Germinal center (tissue), 1 donor: ENCODE results near the gene PPP1R1B.

Source experiments
- DNase-seq: peaks from one replicate; pipeline ENCODE4 v3.0.0; 2012; ENCODE audit warnings: mixed read lengths, low spot score

PPP1R1B gene

DNA sequence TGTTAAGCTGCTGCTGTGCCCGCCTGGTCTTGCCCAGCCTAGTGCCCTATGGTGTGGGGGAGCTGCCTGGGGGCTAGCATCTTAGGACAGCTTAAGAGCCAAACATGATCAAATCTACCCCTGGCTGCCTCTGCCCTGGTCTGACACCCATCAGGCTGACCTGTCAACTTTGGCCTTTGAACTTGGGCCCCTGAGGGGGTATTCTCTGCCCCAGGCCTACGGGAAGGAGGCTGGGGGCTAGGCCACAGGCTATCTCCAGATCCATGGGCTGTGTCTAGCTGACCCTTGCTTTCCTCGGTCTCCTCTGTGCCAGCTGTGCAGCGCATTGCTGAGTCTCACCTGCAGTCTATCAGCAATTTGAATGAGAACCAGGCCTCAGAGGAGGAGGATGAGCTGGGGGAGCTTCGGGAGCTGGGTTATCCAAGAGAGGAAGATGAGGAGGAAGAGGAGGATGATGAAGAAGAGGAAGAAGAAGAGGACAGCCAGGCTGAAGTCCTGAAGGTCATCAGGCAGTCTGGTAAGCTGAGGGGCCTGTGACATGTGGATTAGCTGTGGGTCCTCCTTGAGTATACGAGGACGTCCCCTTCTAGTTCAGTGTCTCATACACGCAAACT lies 6.9 kb downstream of the PPP1R1B start:
- DNase-seq = no peak

DNA sequence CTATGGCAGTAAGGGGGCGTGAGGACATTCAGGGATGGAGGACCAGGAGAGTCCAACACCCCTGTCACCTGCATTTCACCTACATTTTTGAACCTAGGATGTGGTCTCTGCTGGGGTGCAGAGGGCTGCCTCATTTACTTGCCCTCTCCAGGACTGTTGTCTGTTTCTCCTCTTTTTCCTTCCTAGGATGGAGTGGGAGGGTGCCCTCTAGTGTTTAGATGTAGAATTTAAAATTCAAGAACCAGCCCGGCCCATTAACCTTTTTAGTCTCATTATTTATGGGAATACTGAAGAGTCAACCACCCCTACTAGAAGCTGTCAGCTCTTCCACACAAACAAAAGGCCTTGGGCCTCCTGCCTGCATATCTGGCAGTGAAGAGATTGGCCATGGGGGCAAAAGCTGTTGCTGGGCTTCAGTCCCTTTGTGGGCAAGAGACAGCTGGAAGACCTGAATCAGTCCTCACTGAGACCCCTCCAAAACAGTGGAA lies 7.7 kb downstream of the PPP1R1B start:
- peak; percentile 49 for DNase-seq

DNA sequence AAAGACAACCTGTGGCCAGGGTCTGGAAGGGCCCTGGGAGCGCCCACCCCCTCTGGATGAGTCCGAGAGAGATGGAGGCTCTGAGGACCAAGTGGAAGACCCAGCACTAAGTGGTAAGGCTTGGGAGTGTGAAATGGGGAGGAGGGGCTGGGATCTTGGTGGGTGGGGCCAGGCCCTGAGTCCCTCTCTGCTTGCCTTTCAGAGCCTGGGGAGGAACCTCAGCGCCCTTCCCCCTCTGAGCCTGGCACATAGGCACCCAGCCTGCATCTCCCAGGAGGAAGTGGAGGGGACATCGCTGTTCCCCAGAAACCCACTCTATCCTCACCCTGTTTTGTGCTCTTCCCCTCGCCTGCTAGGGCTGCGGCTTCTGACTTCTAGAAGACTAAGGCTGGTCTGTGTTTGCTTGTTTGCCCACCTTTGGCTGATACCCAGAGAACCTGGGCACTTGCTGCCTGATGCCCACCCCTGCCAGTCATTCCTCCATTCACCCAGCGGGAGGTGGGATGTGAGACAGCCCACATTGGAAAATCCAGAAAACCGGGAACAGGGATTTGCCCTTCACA lies 8.9 kb downstream of the PPP1R1B start:
- no peak for DNase-seq

DNA sequence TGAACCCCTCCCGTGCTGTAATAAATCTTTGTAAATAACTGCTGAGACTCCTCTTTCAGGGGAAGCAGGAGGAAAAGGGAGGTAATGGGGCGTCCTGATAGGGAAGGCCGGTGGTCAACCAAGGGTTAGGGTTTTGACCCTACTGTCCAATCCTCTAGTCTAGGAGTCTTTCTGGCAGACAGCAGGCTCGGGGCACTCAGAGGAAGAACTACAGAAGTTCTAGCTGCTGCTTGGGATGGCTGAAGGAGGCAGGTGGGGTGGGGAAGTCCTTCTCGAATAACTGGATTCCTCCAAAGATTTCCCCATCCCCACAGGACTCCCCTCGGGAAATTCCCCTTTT lies 9.8 kb downstream of the PPP1R1B start:
- no peak for DNase-seq

DNA sequence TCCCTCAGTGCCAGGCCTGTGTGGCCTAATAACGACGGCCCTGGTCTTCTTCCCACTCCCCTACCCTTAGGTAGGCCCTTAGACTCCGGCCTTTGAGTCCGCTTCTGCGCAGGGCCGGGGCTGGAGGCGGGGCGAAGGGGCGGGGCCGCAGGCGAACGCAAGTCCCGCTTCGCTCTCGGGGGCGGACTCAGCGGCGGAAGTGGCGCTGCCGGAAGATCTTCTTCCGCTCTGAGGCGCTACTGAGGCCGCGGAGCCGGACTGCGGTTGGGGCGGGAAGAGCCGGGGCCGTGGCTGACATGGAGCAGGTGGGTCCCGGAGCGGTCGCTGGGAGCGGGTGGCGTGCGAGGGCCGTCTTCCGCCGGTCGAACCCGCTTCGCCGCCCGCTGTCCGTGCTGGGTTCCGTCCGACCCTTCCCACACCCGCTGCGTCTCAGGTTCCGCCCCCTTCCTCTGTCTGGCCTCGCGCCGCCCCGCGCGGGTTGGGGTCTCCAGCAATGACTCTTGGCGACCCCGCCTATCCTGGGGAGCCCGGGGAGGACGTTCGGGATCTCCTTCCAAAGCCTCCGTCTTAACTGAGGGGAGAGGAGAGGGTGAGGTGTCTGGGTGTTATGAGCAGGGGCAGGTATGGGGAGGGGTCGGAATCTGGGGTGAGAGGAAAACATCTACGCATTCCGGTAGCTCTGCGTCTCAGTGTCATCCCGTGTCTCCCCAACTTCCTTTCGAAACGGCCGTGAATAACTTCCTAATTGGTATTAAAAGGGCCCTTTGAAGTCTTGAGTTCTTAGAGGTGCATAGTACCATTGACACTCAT lies 10.4 kb downstream of the PPP1R1B start, which contains the start of gene STARD3:
TSS of gene STARD3 (plus strand) at position 218 of the 810 bp plus-strand sequence. CDS start 16,388 bp downstream, outside the sequence.
- DNase-seq = peak; percentile 93

DNA sequence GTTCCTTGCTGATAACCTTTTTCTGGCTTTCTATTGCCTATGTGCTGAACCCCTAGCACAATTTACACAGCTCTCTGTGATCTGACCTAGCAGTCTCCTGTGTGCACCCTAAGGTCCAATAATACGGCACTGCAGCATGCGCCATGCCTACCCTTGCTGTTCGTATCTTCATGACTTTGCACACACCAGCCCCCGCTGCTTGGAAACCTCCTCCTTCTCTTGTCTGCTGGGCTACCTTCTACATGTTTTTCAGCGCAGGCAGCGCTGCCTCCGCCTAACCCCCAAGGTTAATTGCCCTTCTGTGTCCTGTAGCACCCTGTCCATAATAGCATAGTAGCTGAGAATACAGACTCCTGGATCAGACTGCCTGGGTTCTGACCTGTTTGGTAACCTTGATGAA lies 11.6 kb downstream of the PPP1R1B start:
- DNase-seq = no peak

DNA sequence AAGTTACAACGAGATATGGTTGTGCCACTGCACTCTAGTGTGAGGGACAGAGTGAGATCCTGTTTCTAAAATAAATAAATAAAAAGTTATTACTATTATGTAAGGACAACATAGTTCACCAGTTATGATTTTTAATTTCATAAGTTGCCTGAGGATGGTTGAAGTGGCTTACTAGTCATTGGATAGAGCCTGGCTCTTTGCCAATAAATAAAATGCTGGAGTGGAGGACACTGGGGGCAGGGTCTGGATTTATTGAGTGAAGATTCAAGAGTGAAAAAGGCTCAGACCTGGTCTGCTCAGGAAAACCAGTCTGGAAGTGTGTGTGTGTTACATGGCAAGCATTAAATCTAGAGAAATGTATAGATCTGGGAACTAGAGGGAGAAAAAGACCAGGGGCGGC lies 12.3 kb downstream of the PPP1R1B start:
- DNase-seq = no peak

DNA sequence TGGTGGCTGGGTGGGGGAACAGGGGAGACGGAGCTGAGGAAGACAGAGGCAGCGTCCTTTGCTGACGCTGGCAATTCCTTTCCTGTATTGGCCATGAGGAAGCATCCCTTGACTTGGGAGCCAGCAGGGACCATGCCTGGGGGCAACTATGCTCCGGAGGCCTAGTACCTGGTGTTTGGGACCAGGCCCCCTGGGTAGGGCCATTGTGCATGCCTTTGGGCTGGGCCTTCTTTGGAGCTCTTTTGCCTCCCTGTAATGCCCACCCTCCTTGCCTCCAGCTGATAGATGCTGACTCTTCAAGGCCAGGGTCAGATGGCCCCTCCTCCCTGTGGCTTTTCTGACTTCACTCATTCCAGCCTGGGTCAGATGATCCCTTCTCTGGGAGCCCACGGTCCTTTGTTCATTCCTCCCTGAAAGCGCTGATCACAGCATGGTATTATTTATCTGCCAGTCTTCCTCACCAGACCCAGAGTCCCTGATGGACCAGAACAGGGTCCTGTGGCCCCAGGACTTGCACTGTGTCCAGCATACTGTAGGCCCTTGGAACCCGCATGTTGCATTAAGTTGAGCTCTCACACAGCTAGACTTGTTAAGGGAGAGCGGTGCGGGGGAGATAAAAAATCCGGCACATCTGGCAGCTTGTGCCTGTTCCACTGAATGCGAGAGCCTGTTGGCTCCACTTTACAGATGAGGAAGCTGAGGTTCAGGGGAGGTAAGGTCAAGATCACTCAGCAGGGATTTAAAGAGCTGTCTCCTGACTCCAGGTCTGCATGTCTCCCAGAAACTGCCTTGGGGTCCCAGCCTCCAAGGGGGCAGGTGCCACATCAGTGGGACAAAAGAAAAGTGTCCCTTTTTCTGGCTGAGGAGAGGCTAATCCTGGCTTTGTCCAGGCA lies 13.1 kb downstream of the PPP1R1B start:
- no peak for DNase-seq

DNA sequence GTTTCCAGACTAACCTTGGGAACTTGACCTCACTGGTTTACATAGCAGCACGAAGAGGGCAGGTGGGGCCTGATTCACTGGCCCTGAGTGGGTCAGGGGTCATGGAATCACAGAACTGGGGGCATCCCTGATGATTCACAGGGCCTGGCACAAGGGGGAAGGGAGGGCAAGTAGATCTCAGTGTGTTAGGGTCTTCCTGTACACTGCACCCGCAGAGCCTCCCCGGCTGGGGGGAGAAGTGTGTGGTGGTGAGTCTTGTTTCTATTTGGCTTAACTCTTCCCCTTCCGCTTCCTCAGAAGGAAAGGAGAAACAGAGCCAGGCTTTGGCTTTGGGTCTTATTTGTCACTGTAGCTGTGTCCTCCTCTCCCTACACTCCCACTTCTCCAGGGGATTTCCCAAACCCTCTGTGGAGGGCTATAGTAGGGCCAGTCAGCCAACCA lies 13.9 kb downstream of the PPP1R1B start:
- DNase-seq = no peak

DNA sequence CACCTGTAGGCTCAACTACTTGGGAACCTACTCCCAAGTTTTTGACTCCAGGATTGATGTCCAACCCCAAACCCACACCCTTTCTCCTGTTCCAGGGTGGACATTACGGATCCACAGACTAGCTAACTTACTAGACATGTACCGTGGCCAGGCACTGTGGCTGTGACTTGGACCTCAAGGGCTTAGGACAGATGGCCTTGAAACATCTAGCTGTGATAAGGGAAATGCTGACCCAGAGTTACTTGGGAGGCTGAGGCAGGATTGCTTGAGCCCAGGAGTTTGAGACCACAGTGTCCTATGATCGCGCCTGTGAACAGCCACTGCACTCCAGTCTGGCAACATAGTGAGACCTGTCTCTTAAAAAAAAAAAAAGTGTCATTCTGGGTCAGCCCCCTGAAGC lies 14.3 kb downstream of the PPP1R1B start:
- no peak for DNase-seq

DNA sequence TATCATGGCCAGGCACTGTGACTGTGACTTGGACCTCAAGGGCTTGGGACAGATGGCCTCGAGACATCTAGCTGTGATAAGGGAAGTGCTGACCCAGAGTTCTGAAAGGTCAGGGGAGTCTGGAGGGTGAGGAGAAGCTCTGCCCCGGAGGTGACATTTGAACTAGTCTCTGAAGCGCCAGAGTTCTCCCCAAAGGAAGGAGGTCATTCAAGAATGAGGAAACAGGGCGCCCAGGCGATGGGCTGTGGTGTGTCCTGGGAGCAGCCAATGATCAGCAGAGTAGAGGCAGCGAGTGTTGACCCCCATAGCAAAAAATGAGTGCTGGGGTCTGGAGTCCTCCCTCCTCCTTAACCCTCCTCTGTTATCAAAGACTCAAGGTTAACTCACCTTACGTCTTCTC lies 15.1 kb downstream of the PPP1R1B start:
- no peak for DNase-seq

DNA sequence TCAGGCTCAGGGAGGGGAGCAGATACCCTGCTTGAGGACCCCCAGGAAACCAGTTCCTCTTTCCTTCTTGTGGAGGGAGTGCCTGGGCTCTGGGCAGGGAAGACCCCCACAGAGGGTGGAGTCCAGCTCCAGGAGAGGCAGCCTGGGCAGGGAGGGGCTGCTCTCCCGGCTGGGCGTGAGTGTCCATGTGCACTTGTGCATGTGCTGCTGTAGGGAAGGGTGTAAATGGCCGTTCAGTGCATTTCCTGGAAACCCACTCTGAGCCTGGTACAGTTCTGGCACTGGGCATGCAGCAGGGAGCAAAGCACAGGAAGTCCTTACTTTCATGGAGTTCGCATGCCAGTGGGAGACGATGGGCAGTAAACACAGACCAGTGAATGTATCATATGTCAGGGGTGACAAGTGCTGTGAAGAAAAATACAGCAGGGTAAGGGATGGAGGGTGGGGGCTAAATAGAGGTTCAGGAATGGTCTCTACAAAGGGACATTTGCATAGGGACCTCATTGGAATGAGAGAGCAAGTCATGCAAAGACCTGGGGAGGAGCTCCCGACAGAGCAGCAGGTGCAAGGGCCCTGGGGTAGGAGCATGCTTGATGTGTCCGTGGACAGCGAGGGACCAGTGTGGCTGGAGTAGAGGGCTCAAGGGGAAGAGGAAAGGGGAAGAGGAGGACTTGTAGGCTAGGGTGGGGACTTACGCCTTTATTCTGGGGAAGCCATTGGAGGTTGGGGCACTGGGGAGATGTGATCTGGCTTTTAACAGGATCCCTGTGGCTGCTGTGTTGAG lies 15.7 kb downstream of the PPP1R1B start:
- no peak for DNase-seq

DNA sequence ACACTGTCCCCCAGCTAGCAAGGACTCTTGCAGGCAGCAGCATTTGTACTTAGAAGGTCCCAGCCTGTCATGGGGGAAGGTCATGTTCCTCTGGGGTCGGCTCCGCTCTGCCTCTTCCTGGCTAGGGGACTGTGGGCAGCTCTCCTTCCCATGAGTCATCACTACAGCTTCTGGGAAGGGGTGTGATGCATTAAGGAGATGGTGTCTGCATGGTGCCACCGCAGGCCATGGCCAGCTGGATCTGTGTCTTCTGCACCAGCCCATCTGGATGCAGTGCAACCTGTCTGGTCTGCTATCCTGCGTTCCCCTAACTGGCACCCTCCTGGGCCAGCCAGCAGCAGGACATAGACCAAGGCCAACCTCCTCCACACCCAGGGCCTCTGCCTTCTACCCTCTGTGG lies 16.5 kb downstream of the PPP1R1B start:
- no peak for DNase-seq

DNA sequence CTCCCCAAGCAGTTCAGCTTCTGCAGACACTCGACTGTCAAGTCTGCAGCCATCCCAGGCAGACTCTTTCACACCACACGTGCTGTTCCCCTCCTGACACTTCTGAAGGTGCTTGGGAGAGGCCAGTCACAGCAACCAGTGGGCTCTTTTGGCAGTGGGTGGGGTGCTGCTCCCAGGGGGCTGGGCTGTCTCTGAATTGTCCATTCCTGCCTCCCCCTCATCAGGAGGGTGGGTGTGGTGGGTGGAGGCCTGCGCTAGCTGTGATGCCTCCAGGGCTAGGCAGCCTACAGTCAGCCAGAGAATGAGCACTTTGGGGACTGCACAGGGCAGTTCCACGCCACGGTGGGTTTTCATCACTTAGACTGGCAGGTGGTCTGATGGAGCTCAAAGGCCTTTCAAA lies 20.5 kb downstream of the PPP1R1B start:
- no peak for DNase-seq

DNA sequence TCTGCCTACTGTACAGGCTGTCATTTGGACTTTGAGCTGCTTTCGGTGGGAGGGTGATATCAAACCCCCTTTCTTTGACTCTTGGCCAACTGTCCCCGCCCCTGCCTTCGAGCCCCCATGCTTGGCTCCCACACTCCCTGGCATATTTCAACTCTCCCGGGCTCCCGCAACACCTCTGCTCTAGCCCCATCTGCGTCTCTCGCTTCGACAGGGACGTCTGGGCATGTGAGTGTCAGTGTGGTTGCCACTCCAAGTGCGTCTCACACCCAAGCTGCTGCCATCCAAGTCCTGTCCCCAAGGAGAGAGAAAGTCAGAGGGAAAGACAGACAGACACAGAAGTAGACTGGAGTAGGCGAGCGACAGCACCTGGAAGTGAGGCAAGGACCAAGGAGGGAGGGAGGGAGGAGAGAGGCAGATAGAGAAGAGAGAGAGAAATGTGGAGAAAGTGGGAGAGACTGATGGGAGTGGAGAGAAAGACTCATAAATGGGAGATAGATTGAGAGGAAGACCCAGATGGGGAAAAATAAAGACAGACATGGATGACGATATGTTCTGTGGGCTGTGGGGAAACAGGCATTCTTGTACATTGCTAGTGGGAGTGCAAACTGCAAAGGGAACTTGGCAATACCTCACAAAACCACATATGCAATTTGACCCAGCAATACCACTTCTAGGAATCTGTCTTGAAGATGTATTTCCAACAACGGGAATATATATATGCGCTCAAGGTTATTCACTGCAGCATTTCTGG lies 22.0 kb downstream of the PPP1R1B start:
- no peak for DNase-seq

DNA sequence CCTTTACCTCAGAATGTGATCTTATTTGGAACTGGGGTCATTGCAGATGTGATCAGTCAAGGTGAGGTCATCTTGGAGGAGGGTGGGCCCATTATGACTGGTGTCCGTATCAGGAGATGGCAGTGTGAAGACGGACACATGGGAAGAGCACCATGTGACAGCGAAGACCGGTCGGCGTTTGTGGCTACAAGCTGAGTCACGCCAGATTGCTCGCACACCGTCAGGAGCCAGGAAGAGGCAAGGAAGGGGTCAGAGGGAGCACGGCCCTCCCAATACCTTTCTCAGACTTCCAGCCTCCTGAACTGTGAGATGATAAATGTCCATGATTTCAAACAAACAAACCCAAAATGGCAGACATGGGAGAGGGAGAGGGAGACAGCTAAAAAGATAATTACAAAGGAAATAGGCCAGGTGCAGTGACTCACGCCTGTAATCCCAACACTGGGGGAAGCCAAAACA lies 23.4 kb downstream of the PPP1R1B start:
- no peak for DNase-seq

DNA sequence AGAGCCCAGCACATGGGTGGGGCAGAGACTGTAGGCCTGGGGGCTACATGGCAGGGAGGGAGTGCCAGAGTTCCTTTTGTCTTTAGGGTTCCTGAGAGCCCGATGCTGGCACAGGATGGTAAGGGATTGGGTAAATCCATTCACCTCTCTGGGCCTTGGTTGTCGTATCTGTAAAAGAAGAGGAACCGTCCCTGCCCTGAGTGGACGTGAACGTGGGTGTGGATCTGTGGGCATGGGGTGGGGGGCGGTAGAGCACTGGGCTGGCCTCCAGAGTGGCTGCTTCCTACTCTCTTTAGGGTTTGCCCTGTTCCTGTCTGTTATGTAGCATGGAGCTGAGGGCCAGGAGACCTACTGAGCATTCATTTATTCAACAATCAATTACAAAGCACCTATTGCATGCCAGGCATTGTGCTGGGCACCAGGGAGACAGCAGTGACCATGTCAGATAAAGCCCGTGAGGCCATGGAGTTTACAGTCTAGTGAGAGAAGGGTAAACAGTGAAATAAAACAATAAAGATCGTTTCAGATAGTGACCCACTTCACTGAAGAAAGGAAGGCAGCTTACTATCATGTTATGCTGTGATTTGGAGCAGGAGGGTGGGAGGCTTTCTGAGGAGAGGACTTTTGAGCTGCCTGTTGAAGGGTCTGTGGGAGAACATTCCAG lies 25.3 kb downstream of the PPP1R1B start:
- DNase-seq = no peak

DNA sequence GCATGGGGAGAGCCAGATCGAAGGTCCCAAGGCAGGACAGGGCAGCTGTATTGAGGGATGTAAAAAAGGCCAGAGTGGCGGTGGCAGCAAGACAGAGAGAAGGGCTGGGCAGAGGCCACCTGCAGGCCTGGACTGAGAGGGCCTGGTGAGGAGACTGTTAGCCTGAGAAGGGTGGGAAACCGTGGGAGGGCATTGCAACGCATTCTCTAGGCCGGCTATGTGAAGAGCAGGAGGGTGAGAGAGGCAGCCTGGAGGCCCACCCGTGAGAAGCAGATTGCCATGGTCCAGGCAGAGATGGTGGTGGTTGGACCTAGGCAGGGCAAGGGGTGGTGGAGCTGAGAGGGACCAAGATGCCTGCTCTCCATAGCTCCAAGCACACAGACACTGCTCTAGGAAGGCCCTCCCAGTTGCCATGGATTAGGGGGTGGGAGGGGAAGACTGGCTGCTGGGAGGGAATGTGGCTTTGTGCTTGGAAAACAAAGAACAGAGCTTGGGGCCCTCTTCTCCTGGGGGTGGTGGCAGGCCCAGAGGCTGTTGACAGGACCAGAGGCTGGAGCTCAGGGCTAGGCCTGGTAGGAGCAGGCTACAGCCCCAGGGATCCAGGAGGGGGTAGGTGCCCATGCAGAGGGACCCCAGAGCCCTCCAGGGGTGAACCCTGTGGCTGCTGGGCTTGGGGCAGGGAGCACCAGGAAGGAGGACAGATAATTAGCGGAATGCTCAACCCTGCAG lies 26.0 kb downstream of the PPP1R1B start:
- DNase-seq = no peak

DNA sequence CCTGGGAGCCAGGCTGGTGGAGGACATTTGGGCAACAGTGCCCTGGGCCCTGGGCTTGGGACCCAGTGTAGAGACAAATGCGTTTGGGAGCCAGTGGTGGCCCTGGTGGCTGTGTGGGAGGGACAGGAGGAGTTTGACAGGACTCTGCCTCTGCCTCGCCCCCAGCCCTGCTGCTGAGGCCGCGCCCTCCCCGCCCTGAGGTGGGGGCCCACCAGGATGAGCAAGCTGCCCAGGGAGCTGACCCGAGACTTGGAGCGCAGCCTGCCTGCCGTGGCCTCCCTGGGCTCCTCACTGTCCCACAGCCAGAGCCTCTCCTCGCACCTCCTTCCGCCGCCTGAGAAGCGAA lies 26.5 kb downstream of the PPP1R1B start:
- no peak for DNase-seq
